Activated CD4-positive, alpha-beta T cell treated with anti-CD3 and anti-CD28 coated beads for 4 hours (primary cell): Measurements from ENCODE around the gene IQCE.

Source experiments
- DNase-seq, 2 donors: peaks; one replicate each; pipeline ENCODE4 v3.0.0-alpha.2; 2020

Gene IQCE

DNA sequence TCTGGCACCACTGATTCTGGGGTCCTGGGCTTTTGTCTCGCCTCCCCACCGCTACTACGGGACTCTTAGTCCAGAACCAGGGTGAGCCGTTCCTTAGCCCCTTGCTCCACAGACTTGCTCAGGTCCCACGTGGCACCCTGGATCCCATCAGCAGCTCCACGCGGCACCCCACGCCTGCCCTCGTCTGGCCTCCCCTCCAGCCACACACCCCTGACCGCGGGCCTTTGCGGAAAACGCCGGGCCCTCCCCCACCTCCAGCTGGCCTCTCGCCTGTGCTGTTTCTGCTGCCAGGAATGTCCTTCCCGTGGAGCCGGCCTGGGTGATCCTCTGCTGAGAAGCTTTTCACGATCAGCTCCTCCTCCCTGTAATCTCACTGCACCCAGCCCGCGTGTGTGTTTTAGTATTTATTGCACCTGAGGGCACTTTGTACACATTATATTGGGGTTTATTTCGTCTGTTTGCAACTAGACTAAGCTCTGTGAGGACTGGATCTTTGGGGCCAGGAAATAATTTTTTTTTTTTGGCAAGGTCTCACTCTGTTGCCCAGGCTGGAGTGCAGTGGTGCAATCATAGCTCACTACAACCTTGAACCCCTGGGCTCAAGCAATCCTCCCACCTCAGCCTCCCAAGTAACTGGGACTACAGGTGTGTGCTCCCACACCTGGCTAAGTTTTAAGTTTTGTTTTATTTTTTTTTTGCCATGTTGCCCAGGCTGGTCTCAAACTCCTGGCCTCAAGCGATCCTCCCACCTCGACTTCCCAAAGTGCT is 62.5 kb downstream of the IQCE start:
- DNase-seq: no peak

DNA sequence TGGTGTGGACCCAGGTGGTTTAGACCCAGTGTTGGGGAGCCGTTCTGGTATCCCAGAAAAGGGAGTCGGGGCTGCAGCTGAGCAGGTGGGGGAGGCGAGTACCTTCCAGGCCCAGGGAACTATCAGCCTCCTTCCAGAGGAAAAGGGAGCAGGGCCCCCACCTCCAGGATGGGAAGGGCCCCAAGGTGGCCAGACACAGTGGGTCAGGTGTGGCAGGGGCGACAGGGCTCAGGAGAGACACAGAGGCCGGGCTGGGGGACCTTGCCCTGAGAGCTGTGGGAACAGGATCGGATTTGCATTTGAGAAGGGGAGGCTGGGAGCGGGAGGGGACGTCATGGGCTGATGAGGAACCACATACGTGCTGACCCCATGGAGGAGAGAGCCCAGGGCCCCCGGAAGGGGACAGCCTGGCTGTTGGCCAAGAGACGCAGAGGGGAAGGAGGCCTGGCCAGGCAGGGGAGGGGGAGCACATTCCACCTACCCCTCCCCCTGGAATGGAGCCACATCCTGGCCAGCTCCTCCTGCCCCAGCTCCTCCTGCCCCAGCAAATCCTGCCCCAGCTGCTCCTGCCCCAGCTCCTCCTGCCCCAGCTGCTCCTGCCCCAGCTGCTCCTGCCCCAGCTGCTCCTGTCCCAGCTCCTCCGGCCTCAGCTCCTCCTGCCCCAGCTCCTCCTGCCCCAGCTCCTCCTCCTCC is 63.3 kb downstream of the IQCE start:
- DNase-seq: no peak

DNA sequence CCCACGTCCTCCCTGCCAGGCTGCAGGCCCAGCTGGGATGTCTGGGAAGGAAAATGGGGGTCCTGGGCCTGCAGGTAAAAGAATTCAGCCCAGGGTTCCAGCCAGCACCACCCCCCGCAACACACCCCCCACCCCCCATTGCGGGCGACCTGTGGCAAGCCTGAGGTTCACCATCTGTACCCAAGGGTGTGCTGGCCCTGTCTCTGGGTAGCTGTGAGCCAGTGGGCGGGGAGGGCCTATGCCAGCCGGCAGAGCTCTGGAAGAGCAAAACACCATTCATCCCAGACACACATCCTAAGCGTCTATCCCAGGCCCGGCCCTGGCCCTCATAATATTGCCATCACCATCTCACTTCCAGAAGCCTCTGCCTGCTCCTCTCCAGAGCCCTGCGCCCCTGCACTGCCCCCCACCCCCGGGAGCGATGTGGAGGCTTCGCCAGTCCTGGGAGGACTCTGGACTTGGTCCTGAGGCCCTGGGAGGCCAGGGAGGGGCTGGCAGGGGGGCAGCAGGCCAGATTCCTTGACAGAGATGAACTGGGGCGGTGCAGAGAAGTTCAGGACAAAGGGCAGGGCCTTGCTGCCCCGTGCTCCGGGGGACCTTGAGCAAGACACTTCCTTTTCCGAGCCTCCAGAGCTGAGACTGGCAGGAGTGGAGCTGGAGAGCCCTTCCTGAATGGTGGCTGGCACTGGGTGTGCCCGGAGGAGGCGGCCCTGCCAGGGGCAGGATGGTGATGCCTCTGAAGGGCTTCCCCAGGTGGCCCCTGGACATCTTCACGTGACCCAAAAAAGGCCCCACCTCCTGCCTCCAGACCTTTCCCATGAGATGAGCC is 64.3 kb downstream of the IQCE start:
- no peak for DNase-seq

DNA sequence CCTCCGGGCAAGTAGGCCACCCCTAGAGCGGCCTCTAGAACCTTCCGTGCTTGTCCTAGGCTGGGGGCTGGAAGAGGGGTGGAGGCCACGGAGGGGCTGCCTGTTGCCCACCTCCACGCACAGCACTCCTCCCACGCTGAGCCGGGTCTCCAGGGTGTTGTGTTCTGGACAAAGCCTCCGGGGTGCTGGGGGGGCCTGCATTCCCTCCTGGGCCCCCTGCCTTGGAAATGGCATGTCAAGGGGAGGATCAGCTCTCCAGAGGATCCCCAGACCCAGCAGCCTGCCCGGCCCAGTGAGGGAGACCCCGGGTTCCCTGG is 64.9 kb downstream of the IQCE start:
- no peak for DNase-seq

DNA sequence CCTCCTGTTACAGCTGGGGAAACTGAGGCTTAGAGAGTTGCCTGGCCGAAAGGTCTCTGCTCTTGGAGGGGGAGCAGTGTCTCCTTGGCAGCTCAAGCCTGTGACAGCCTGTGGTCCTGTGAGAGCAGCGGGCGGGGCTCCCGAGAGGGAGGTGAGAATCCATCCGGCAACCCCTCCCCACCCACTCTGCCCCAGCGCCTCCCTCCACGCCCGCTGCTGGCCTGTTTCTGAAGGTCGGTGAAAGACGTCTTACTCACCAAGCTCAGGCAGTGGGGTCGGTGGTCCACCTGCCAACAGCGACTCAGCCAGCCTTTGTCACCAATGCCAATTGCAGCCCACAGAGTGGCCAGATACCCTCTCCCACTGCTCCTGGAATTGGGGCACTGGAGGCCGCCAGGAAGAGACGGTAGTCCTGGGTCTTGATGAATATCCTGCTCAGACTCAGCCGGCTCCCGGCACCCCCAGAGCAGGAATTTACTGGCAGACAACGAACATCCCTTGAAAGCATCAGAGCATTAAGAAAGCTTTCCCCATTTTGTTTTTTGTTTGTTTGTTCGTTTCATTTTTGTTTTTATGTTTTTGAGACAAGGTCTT is 65.6 kb downstream of the IQCE start:
- DNase-seq: no peak

DNA sequence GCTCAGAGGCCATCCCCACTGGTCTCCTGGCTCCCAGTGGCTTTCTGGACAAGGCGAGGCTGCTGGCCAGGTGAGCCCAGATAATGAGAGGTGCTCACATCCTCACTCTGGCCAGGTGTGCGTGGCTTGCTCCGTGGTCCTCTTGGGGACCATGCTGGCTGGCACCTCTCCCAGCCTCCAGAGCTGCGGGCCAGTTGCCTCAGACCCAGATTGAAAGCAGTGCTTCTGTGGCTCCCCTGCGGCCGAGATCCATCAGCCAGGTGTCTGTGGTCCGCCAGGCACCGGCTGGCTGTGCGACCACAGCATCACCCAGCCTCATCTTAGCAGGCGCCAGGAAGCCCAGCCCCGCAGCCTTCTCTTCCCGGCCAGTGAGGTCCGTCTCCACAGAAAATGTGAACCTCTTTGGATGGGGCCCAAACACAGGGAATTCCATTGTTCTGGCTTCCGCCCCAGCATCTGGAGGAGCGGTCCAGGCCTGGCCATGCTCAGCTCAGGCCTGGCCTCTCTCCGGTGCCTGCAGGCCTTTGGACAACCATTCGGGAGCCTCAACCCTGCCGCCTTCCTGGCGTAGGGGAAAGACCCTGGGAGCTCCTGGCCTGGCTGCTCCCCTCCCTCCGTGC is 67.8 kb downstream of the IQCE start:
- no peak for DNase-seq

DNA sequence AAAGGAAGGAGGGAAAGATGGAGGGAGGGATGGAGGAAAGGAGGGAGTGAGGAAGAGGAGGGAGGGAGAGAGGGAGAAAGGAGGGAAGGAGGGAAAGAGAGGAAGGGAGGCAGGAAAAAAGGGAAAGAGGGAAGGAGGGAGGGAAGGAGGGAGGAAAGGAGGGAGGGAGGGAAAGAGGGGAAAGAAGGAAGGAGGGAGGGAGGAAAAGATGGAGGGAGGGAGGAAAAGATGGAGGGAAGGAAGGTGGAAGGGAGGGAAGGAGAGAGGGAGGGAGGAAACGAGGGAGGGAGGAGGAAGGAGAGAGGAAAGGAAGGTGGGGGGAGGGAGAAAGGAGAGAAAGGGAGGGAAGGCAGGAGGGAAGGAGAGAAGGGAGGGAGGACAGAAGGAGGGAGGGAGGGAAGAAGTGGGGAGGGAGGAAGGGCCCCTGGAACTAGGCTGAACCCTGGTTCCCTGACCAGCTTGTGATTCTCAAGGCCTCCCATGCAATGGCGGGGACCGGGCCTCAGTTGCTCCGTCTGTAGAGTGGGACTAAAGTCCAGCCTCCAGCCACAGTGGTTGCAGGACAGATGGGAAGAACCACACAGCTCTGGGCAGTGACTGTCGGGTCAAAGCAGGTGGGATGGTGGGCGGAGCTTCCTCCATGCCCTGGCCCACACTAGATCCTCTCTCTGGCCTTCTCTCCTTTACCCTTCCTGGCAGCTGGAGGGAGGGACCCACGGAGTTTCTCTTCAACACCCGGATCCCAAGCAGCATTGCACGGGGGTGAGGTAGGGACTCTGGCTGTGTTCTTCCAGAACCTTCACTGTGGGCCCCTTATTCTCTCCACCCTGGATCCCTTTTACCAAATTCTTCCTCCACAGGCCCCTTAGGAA is 68.7 kb downstream of the IQCE start:
- DNase-seq: no peak

DNA sequence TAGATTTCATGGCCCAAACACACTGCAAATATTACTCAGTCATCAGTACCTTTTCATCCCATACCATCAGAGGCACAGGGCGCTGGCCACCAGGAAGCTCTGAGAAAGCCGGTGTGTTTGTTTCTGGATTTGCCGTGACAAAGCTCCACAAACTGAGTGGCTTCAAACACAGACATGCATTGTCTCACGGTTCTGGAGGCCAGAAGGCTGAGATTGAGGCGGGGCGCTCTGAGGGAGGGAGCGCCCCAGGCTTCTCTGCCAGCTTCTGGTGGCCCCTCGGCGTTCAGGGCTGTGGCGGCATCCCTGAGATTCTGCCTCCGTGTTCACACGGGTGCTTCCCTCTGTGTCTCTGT is 69.3 kb downstream of the IQCE start:
- DNase-seq: no peak

DNA sequence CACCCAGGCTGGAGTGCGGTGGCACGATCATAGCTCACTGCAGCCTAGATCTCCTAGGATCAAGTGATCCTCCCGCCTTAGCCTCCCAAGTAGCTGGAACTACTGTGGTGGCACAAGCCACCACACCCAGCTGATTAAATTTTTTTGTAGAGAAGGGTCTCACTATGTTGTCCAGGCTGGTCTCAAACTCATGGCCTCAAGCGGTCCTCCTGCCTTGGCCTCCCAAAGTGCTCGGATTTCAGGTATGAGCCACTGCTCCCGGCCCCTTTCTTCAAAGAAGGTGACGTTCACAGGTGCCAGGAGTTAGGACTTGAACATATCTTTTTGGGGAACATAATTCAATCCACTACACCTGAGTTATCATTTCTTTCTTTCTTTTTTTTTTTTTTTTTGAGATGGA is 70.1 kb downstream of the IQCE start:
- DNase-seq: no peak

DNA sequence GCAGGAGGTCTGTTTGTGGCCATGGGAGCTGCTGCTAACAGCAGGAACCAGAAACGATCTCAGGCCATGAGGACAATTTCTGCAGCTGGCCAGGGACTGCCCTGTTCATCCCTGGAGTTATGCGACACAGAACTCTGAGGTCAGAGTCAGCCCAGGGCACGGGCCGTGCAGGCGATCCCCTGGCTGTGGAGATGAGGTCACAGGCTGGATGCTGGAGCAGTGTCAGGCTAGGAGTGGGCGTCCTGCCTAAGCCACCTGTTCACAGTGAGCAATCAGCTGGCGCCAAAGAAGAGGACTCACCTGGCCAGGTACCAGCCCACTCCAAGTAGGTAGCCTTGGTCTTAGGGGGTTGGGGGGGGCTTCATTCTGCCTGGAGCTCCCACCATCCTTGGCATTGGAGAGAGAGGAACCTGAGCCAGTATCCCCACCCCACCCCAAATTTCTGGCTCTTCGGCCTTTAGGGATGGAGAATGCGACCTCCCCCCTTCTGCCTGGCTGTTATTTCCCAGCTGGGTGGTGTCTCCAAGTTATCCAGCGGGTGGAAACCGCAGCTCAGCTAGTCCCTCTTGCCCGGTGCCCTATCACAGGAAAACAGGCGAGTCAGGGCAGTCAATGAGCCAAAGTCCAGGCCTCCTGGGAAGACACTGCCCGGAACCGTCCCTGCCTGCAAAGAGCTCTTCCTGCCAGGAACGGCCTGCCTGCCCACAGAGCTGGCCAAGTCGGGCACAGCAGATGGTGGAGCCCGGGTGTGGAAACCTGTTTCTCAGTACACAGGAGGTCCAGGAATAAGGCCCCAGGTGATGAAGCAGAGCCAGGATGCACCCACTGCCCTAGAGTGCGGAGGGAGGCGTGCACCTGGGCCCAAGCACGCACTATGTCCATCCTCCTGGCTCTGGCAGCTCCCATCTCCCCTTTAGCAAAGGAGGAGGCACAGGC is 71.2 kb downstream of the IQCE start:
- DNase-seq: no peak

DNA sequence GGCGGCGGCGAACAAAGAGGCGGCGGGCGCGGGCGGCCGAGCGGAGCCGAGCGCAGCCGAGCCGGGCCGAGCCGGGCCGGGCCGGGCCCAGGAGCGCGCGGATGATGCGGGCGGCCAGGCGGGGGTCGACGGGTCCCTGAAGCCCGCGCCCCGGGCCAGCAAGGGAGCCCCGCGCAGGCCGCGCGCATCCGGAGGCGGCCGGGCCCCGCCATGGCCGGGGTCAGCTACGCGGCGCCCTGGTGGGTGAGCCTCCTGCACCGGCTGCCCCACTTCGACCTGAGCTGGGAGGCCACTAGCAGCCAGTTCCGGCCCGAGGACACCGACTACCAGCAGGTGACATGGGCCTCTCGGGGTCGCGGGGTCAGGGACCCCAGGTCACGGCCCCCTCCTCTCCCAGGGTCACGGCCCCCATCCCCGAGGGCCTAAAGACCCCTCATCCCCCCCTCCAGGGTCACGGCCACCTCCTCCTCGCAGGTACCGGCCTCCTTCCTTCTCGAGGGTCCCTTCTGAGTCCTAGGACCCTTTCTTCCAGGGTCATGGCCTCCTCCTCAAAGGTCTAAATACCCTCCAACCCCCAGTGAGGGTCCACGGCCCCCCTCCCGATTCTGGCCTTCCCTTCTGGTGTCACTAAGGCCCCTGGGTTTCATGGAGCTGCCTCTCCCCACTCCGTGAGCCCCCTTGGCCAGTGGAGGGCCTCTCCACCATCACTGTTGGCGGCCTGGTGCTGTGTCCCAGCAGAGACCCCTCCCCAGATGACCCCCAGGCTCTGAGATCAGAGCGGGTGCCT is 73.4 kb downstream of the IQCE start, which contains the start of gene TTYH3:
TSS of gene TTYH3 (plus strand) at position 41 of the 787 bp plus-strand sequence. CDS start at position 211, 170 bp downstream.
- DNase-seq: no peak

DNA sequence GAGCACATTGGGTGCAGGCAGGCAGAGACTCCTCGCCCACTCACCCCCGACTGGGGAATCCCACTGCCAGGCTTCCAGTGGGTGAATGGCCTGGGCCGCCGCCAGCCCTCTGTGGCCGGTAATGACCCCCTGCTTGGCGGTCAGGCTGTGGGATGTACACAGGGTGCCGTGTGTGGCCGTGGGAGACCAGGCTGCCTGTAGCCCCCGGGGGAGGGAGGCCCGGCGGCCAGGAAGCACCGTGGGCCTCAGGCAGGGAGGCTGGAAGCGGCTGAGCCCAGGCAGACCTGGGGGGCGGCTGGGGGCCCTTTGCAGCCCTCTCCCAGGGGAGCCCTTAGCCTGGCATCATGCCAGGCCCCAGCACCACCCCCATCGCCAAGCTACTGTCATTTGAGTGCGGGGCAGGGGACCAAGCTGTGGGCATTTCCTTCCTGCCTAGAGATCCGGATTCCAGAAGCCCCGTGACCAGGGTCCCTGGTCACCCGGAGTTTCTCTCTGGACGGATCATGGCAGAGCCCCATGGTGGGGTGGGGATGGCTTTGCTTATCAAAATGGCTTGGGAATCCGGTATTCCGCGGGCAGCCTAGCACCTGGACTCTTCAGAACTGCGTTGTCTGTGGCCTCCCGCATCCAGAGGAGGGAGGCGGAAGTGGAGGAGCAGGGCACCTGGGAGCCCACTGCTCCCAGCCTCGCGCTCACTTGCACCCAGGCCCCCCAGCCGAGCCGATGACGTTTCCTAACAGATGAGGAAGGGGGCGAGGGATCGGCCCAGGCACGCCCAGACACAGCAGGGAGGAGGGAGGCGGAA is 74.2 kb downstream of the IQCE start:
- peak; percentile 42 to 63 for DNase-seq

DNA sequence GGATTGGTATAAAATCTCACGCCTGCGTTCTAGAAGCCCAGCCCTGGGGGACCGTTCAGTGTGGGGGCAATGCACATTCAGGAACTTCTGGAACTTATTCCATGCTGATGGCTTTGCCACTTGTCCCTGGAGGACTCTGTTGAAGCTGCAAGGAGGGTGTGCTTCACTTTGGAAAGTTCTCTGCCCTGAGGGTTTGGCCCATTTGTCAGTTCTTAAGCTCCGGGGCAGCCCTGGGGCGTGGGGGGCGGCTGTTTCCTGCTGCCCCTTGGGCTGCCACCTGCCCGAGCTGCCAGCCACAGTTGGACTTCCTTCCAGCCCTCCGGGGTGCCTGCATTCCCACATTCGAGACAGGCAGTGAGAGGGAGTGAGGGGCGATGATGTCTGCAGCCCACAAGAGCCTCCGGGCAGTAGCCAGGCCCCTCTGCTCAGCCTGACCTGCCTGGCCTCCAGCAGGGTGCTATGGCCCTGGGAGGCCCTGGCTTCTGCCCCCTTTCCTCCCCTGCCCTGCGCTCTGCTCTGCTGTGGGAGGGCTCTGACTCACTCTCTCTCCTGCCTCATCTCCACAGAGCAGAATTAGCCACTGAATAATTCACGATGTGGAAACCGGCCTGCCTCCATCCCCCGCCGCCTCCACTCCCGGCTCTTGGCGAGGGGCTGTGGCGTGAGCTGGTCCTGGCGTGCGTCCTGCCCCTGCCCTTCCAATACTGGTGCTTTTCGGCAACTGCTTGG is 74.9 kb downstream of the IQCE start:
- DNase-seq: peak; percentile 39 to 44

DNA sequence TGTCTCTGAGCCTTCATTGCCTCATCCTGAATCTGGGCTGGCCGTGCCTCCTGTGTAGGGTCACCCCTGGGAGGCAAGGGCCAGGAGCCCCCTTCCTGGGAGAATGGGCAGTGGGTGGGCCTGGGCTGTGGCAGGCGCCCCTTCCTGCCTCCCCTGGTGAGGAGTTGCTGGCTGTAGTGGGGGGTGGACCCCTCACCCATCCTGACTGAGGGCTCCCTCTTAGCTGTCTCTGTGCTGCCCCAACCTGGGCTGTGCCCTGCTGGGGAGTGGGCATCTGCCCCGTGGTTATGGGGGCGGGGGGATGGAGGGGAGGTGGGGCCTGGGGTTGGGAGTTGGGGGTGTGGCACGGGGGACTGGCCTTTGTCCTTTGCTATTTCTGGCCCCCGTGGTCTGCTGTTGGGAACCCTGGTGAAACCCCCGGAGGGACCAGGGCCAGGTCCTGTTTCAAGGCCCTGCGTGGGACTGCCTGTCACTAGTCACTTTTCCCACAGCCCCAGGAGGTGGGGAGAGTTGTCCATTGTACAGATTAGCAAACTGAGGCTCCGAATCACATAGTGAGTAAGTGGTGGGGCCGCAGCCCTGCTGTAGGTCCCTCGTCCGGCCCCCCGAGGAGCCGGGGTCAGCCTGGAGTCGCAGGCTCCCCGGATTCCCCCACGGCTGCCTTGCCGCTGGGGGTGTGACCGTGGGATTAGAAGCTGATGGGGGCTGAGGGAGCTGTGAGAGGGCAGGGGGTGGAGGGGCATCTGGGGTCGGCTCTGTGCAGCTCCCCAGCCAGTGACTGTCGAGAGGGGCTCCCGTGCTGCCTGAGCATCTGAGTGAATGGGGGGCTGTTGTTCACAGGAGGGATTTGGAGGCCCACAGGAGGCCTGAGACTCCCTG is 75.7 kb downstream of the IQCE start:
- no peak for DNase-seq

DNA sequence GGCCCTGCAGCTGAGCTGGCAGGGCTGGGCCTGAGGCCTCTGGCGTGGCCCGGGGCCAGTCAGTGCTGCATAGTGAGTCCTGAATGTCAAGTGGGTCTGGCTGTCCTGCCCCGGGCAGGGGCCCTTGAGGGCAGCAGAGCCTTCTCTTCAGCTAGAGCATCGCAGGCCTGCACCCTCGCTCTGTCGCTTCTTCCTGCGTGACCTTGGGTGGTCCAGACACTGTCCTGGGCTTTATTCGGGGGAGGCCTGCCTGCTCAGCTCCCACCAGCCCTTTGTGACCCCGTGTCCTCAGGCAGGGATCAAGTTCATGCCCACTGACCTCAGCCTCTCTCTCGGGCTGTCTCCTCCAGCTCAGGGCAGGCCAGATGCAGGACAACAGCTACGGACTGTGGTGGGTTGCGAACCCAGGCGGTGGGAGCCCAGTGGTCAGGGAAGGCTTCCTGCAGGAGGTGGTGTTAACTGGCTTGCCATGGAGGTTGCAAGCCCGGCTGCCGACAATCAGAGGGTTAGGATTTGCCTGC is 76.4 kb downstream of the IQCE start:
- no peak for DNase-seq

DNA sequence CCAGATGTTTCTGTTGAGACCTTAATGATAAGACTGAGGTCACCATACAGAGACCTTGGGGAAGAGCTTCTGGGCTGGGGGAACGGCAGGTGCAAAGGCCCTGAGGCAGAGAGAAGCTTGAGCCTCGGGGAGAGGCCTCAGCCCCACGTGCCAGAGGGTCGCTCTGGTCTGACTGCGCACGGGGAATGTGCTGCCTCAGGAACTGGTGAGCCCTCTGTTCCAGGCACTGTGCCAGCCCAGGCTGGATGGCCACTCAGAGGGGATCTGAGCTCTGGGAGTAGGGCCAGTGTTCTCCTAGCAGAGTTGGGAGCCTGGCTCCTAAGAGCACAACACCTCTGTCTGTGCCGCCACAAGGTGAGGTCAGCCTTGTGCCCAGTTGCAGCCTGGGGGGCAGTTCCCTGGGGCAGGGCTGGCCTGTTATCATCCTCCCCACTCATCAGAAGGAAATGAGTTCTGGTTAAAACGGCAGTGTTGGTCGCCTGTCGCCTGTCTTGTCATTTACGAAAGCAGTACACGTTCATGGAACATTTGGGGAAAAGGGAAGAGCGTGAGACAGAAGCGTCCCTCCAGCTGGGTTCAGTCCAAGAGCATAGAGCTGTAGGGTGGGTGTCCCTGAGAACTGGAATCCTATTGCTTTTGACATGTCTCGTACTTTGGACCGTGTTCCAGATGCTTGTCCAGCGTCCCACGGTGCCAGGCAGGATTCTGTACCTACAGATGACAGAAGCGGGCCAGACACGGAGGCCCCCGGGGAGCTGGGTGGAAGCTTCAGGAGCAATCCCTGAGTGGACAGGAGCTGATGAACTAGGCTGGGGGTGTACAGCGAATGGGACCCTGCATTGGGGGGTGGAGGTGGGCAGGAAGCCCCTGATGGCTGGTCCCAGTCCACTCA is 77.3 kb downstream of the IQCE start:
- no peak for DNase-seq
